HG03039 (cell line): Measurements from ENCODE around the gene EIF3C.
A peak's percentile ranks its signal among the peaks of the same experiment; 100 is the strongest.
"Not testable (repeated sequence)": the region's sequence is repeated elsewhere in the genome, so short reads cannot be mapped to it uniquely, and the experiment has no call there.

Source experiments
- ATAC-seq: cut with Tn5 transposase; IDR thresholded peaks from one replicate; pipeline ENCODE4 v1.9.1; 2021; ENCODE audit warnings: mild to moderate bottlenecking, moderate library complexity; ENCODE audit not compliant: unreplicated experiment

EIF3C gene

DNA sequence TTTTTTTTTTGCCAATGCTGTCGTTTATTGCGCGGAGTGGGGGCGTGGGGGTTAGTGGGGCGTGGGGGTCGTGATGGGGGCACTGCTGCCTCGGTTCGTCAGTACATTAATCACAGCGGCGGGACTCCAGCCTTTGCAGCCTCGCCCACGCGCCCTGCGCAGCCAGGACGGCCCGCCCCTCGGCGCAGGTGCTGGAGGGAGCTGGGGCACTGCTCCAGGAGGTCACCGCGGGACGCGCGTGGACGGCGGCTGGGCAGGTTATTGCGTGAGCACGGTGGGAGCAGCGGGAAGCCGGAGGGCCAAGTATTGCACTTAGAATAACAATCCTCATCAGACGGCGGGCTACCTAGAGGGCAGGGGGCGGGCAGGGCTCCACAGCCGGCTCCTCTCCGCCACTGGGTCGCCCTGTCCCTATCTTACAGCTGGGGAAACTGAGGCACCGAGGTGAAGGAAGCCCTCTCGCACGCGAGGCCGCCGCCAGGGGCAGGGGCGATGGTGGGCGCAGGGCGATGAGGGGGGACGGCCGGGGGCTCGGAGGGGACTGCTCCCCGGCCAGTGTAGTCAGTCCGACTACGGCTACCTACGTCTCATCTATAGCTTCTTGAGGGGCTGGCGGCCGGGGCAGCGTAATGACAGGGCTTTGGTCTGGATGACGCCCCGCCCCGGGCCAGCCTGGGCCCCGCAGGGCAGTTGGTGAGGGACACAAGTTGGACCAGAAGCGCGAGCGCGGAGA is 35.5 kb downstream of the EIF3C start:
- not testable (repeated sequence) for ATAC-seq

DNA sequence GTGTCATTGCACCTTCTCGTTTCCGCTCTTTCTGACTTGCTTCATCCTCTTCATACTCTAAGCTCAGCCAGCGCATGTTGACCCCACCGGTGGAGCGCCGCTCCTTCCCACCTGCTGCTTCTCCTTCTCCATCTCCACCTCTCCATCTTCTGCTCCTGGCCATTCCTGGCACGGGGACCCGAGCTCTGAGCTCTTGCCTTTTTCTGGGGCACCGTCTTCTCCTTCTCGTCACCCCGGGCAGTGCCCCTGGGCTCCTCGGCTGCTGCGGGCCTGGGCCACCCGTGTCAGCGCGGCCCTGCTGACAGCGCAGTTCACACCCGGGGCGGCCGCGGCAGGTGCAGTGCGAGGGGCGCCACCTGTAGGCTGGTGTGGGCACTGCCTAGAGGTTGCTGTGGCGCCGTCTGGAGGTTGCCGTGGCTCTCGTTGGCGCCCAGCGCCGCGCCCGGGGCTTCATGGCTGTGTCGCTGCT is 38.8 kb downstream of the EIF3C start:
- peak; percentile 76 for ATAC-seq

DNA sequence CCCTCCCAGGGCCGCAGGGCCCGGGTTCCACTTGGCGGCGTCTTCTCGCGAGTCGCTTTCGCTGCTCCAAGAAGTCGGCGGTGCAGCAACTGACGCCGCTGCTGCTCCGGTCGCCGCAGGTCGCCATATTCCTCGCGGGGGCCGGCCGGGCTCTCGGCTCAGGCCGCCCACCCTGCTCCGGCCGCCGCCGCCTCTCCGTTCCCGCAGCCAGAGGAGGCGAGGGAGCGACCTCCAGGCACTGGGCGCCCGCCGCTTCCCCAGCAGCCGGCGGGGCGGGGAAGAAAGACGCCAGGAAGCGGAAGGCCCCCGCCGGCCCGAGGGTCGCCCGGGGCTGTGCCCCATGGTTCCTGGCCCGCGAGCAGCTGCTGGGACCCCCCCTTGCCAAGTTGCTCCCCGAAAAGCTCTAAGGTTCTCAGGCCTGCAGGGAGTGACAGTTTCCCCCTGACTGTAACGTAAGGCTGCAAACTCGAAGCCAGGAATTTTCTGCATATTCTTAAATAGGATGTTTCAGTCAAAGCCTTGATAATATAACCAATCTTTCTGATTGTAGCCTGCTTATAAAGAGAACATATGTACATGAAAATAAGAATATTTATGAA is 39.3 kb downstream of the EIF3C start:
- not testable (repeated sequence) for ATAC-seq

DNA sequence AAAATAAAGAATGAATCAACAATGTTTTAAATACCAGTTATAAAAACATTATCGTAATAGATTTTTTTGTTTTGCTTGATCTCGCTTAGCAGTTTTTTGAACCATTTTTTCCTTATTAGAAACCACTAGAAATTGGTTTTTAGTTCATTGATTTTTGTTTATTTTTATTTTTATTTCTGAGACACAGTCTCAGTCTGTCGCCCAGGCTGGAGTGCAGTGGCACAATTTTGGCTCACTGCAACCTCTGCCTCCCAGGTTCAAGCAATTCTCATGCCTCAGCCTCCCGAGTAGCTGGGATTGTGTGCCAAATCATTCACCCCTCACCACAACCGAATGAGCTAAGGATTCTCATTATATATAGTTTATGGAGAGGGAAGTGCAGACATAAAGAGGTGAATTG is 40.2 kb downstream of the EIF3C start, which contains the start of gene NPIPB9:
TSS of gene NPIPB9 (plus strand) at position 301 of the 400 bp plus-strand sequence.
- ATAC-seq = not testable (repeated sequence)

DNA sequence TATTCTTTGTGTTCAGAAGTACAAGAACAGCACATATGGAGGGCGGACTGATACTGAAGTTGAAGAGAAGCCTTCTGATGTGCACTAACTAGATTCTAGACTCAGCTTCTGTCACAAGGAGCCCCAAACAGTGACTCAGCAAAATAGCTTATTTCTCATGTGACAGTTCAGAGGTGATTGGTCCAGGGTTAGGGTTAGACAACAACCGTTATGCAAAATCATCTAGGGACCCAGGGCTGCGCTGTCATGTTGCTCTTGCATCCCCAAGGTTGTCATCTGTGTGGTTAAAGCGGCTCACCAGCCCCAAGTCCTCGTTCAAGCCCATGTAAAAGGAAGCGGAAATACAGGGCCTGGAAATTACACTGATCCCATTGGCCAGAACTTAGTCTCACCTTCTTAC is 70.4 kb downstream of the EIF3C start:
- not testable (repeated sequence) for ATAC-seq

DNA sequence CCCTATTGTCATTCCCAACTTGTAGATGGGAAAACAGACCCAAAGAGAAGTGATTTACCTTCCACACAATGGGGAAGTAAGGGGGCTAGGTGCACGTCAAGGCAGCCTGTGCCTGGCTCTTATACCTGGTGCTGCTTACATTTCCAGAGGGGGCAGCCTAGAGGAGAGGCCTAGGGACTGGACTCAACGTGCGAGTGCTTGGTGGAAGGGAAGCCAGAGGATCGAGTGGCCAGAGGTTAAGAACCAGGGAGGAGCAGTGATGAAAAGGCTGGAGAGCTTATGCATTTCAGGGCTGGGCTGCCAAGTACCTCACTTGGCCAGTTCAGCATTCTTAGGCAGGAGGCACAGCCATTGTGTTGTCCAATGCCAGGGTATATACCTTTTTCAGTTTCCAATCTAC is 71.1 kb downstream of the EIF3C start:
- ATAC-seq = not testable (repeated sequence)
